Hematopoietic multipotent progenitor cell treated with erythropoietin and hydrocortisone succinate and interleukin-3 and kit ligand, for 15 days (in vitro differentiated cells): ENCODE data around the gene STARD5.
A peak's percentile ranks its signal among the peaks of the same experiment; 100 is the strongest.
"Not testable (repeated sequence)": the region's sequence is repeated elsewhere in the genome, so short reads cannot be mapped to it uniquely, and the experiment has no call there.

ENCODE experiments used
- DNase-seq: peaks from one replicate; pipeline ENCODE4 v3.0.0-alpha.2; 2015; ENCODE audit warnings: low spot score

STARD5 gene, protein sequence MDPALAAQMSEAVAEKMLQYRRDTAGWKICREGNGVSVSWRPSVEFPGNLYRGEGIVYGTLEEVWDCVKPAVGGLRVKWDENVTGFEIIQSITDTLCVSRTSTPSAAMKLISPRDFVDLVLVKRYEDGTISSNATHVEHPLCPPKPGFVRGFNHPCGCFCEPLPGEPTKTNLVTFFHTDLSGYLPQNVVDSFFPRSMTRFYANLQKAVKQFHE

GRCh38 chr15:81323944-81324881 lies at the start of gene STARD5:
Gene STARD5, minus strand, starts transcription at chr15:81324141. Its CDS starts 42 bp downstream, at chr15:81324099.
- peak; percentile 96 for DNase-seq

DNA sequence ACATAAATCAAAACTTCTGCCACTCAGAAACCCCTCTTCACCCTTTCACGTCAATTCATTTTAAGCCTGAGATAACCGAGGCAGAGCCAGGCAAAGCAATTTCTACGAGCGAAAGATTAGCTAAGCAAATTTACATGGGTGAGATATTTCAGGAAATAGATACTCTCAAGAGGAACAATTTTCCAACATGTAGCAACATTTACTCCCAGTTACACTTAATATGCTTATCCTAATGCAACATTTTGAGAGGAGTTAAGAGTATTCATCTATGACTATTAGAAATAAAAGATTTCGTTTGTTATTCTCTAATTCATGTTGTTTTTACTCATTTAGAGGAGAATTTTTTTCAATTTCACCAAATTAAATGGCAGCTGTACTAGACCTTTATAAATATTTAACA lies 49.2 kb upstream of the STARD5 start:
- no peak for DNase-seq

DNA sequence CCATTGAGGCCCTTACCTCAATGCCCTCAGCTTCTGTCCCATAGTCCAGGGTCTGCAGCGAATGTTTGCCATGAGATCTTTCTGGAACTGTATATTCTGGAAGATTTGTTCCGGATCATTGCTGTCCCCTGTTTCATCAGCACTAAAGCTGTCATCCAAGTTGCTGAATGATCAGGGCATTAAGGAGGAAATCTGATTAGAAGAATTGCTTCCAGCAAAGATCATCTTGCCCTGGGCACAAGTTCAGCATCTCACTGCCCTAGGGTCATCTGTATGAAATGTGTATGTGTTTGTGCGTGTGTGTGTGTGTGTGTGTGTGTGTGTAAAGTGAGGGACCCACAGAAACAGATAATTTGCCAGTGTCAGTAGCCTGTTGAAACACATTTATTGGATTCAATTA lies 48.6 kb upstream of the STARD5 start:
- DNase-seq, result no peak

DNA sequence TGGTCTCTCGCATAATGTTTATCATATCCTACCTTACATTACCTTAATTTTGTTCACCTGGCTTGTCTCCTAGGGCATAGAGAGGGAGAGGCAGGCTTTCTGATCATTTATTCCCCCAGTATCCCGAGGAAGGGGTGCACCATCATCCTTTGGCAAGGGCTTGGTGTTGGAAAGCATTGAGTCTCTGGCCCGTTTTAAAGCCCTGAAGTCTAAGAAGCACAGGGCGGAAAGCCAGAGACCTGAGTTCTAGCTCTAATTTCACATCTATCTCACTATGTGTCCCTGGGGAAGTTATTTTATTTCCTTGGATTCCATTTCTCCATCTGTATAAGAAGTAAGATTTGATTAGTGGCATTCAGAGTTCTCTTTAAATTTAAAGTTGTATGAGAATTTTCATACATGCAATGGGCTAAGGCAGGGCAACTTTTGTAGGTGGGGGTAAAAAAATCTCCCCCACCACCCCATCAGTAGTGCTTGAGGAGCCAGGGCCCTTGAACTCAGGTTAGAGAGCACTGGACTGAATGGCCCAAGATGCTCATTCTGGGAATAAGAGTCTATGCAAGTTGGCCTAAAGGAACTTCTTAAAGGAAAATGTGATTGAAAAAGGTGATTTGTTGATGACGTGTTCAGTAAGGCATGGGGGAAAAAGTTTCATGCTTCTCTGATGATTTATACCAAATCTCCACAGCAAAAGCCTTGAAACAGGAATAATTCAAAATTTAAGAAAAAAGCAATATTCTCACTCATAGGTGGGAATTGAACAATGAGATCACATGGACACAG lies 40.0 kb upstream of the STARD5 start:
- DNase-seq, result no peak

DNA sequence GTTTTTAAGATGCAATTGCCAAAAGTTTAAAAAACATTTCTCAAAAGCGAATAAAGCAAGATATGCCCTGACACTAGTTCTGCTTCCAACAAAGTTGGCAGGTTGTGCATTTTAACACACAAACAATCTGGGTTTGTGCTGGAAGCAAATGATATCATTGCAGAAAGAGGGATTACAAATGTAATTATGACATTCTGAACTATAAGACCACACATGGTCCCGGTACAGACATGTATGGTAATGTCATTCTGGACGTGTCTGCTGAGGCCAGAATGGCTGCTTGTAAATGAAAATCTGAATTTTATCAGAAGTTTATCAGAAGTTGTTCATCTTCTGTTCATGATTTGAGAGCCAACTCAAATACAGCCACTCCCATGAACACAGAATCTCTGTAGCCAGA lies 39.3 kb upstream of the STARD5 start:
- DNase-seq, result no peak

DNA sequence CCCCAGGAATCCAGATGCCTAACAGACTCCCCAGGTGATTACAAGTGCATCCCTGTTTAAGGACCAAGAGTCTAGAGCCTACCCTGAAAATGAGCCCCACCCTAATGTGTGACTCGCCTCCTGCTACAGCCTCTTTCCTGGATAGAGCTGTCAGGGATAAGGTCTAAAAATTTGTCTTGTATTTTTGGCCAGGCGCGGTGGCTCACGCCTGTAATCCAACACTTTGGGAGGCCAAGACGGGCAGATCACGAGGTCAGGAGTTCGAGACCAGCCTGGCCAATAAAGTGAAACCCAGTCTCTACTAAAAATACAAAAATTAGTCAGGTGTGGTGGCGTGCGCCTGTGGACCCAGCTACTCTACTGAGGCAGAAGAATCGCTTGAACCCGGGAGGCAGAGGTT lies 38.8 kb upstream of the STARD5 start:
- DNase-seq, result no peak

DNA sequence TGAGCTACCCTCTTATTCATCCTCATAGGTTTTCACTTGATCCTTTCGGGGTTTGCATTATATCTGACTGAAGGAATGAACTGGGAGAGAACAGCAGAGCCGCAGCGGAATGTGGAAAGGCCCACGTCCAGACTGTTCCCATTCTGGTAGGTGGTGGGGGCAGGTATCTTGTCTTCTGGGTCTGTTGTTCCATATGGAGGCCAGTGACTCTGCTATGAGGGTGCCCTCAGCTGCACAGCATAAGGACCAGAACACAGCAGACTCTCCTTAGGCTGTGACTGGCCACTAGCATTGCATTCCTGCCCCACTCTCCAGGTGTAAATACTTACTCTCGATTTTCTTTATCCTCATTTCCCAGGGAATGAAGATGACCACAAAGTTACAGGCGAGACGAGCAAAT lies 38.0 kb upstream of the STARD5 start:
- no peak for DNase-seq

- no peak for DNase-seq
Observed at GRCh38 chr15:81360491-81360890, 36.5 kb upstream of the STARD5 start.

- no peak for DNase-seq
Observed at GRCh38 chr15:81358248-81358647, 34.3 kb upstream of the STARD5 start.

DNA sequence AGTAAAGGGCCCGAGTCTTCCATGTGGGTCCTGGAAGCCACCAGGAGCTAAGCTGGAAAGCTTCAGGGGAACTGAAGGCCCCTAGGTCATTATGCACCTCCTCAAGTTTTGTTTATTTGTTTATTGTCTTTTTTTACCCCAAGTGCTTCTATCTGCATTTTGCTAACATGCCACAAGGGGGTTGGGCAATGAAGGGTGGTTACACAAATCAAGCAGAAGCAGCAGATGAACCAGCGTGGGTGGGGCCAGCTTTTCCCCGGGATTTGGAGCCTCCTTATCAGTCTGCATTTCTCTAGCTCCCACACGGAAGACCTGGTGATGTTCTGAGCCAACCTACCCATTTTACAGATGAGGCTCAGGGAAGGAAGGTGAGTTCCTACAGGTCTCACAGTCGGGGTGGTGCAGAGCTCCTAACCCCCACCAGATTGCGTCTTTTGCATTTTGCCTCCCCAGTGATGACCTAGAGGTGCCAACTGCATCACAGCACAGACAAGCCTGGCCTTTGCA lies 33.3 kb upstream of the STARD5 start:
- no peak for DNase-seq

DNA sequence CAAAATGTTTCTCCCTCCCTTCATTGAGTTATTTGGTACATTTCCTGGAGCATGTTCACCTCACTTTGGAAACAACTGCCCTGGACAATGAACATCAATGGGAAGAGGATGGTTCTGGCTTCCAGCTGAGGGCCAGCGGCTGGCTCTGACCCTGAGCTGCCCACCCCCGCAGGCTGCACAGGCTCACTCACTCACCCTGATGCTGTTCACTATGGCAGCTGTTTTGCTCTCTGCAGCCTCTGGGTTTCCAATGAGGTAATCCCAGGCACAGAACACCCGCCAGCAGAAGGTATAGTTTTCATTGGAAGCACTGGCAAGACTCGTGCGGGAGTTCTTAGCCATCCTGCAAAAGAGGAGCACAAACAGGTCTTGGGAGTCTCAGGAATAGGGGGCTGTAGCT lies 32.3 kb upstream of the STARD5 start:
- no peak for DNase-seq

- DNase-seq, result no peak
Observed at GRCh38 chr15:81351651-81352050, 27.7 kb upstream of the STARD5 start.

DNA sequence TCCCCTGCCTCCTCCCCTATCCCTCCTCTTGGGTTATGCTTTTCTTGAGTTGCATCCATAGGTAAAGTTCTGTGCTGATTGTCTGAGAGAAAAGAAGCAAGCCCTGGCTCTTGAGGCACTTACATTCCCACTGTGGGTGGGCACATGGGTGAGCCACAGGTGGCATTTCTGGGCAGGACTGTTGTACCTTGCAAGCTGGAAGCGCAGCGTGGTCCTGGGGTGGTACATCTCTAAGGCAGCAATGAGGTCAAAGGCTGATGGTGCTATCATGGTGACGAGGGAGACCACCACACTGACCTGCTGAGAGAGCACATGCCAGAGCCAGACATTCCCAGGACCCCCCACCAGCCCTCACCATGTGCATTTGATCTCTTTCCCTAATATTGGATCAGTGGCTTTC lies 25.3 kb upstream of the STARD5 start:
- no peak for DNase-seq

DNA sequence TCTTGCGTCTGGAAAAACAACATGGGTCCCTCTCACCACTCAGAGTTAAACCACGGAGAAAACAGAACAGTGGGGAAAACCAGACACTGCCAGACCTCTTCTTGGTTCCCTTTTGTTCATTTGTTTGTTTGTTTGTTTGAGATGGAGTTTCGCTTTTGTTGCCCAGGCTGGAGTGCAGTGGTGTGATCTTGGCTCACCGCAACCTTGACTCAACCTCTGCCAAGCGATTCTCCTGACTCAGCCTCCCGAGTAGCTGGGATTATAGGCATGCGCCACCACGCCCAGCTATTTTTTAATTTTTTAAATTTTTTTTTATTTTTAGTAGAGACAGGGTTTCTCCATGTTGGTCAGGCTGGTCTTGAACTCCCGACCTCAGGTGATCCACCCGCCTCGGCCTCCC lies 24.8 kb upstream of the STARD5 start:
- DNase-seq, result not testable (repeated sequence)

DNA sequence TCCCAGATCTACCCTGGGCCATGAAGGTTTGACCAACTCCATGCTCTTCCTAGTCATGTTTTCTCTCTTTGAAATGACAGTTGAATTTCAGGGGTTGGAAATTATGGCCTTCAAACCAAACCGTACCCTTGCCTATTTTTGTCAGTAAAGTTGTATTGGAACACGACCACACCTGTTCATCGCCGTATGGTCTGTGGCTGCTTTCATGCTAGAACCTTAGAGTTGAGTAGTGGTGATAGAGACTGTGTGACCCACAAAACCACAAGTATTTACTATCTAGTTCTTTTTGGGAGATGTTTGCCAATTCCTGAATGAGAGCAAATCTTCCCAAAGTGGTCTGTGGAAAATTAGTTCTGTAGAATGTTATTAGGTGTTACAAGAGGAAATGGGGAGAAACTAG lies 24.0 kb upstream of the STARD5 start:
- no peak for DNase-seq

DNA sequence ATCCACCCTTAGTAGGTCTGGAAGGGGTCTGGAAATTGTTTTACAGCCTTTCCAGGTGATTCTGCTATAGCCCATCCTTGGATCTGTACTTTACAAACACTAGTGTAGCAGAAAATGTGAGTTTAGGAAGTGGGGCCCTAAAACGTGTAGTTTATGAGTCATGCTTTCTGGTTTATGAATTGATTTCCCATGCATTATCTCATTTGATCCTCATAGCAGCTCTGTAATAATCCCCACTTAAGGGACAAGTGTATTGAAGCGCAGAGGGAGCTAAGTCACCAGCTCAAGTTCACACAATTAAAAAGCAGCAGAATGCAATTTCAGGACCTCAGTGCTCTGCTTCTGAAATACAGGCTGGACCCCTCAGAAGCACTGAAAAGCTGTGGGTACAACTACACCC lies 22.7 kb upstream of the STARD5 start:
- no peak for DNase-seq

DNA sequence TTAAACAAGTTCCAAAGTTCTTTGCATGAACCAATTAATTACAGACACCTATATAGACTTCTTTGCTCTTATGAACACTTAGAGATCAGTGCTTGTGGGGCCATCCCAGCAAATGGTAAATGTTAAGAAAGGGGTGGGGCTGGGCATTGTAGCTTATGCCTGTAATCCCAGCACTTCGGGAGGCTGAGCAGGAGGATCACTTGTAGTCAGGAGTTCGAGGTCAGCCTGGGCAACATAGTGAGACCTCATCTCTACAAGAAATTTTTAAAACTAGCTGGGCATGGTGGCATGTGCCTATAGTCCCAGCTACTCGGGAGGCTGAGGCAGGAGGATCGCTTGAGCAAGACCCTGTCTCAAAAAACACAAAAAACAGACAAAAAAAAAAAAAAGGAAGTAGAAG lies 19.4 kb upstream of the STARD5 start:
- no peak for DNase-seq

DNA sequence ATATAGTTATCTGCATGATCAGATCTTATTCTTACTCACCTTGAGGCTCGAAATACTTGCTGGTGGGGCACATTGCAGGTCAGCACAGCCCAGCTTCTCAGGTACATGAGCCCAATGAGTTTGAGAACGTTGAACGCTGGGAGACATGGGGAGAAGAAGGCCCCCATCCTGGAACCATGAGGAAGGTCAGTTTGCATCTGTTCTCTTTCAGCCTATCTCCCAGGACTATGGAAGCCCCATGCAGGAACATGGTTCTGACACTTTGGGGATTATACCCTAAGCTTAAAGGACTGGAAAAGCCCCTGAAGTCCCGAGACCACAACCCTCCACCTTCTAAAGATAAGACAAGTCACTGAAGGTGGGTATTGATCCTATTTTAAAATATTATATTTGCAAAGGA lies 17.4 kb upstream of the STARD5 start:
- DNase-seq, result no peak

GRCh38 chr15:81339851-81340250 lies 15.9 kb upstream of the STARD5 start:
- no peak for DNase-seq

DNA sequence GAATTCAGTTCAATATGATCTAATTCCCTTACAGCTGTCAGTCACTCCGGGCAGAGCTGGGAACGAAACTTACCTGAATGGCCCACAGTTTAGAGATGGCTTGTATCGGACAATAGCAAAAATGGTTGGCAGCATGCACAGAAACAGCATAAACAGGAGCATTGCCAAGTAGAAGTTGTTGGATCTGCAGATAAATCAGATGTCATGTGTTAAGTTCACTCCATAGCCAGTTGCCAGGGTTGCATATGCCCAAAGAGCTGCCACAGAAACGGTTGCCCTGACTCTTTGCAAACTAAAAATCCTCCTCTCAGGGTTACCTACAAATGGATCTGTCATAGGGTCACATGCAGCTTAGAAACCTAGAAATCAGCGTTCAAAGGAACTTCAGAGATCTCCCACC lies 15.4 kb upstream of the STARD5 start:
- no peak for DNase-seq

GRCh38 chr15:81338170-81339007 lies 14.4 kb upstream of the STARD5 start:
- no peak for DNase-seq

DNA sequence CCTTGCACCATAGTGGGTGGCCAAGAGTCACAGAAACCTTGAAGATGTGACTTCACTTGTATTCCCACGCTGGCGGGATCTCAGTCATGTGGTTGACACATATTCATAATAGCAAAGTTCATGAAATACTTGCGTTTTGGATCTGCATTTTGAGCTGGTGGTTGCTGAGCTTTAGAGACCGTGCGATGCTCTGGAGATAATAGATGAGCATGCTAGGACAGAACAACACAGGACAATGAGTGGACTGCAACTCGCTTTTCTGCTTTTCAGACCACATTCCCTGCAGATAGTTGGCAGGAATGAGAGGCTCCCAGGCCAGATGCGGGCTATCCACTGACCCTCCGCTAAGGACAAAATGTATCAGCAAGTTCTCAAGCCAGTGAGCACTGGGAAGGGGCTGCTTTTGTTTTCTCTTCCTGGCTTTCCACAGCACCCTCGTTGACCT lies 13.8 kb upstream of the STARD5 start:
- DNase-seq, result no peak
